ENCODE measurements around the gene MYOF. TPM values are rescaled to one million over a fixed set of nuclear protein-coding genes. Genes with fewer than 3 reads are reported as not detected.

Gene MYOF, protein sequence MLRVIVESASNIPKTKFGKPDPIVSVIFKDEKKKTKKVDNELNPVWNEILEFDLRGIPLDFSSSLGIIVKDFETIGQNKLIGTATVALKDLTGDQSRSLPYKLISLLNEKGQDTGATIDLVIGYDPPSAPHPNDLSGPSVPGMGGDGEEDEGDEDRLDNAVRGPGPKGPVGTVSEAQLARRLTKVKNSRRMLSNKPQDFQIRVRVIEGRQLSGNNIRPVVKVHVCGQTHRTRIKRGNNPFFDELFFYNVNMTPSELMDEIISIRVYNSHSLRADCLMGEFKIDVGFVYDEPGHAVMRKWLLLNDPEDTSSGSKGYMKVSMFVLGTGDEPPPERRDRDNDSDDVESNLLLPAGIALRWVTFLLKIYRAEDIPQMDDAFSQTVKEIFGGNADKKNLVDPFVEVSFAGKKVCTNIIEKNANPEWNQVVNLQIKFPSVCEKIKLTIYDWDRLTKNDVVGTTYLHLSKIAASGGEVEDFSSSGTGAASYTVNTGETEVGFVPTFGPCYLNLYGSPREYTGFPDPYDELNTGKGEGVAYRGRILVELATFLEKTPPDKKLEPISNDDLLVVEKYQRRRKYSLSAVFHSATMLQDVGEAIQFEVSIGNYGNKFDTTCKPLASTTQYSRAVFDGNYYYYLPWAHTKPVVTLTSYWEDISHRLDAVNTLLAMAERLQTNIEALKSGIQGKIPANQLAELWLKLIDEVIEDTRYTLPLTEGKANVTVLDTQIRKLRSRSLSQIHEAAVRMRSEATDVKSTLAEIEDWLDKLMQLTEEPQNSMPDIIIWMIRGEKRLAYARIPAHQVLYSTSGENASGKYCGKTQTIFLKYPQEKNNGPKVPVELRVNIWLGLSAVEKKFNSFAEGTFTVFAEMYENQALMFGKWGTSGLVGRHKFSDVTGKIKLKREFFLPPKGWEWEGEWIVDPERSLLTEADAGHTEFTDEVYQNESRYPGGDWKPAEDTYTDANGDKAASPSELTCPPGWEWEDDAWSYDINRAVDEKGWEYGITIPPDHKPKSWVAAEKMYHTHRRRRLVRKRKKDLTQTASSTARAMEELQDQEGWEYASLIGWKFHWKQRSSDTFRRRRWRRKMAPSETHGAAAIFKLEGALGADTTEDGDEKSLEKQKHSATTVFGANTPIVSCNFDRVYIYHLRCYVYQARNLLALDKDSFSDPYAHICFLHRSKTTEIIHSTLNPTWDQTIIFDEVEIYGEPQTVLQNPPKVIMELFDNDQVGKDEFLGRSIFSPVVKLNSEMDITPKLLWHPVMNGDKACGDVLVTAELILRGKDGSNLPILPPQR (N-terminal part only)
- total RNA-seq: 10 to 100 TPM; 39.2 to 43.4 TPM

- POLR2A ChIA-PET: interaction anchor here (1.1 to 3.5 kb wide), 5 partner anchors 11 to 106 kb away, joined by 6 to 17 read pairs (median 9); partner anchors contain the start of gene CEP55
These were observed at the start of gene MYOF for GRCh38 chr10:93482145-93482834. MYOF (minus strand) TSS chr10:93482334; CDS start chr10:93482194, 140 bp downstream.

GRCh38 chr10:93518531-93518930 lies 36.4 kb upstream of the MYOF start:
- POLR2A ChIA-PET: no interaction called here
- CTCF ChIA-PET: interaction anchor here (1.0 to 1.2 kb wide), 2 partner anchors 35 to 142 kb away, joined by 3 read pairs; no protein-coding TSS in a partner anchor

More at GRCh38 chr10:93482145-93482834, at the start of gene MYOF:
- CTCF ChIA-PET: interaction anchor here (0.9 to 4.9 kb wide), 12 partner anchors 9 to 124 kb away, joined by 3 to 91 read pairs (median 8); no protein-coding TSS in a partner anchor

DNA sequence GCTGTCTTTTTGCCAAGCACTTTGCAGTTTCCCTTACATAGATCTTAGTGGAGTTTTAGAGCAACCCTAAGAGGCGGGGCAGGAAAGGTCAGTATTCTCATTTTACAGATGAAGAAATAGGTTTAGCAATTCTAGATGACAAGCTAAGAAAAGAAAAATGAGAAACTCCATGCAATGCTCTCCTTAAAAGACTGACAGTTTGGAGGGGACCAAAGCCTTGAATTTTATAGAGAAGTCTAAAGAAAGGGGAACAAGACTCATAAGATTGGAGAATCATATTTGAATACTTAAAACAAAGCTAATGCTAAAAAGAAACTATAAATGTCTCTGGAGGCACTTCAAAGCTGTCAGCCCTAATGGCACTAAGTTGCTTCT lies 33.9 kb upstream of the MYOF start:
- CTCF ChIA-PET: no interaction called here
- POLR2A ChIA-PET: no interaction called here

- ChIA-PET POLR2A (no interaction called here), CTCF (no interaction called here)
These were observed 33.2 kb upstream of the MYOF start for GRCh38 chr10:93515071-93516005.

DNA sequence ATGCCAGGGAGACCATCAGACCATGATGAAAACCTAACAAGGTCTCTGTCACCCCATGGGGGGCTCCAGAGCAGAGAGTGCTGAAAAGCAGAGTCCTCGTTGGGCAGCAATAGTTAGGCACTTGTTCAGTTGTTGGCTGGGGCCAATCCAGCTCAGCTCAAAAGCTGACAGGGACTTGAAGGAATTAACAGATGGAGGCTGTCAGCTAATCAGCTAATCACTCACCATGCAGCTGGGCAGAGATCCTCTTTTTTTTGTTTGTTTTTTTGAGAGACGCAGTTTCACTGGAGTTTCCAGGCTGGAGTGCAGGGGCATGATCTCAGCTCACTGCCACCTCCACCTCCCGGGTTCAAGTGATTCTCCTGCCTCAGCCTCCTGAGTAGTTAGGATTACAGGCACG lies 32.4 kb upstream of the MYOF start:
- ChIA-PET POLR2A (no interaction called here), CTCF (no interaction called here)

GRCh38 chr10:93513091-93513490 lies 31.0 kb upstream of the MYOF start:
- POLR2A ChIA-PET: interaction anchor here (0.7 kb wide), 1 partner anchor 45 kb away, joined by 5 read pairs; no protein-coding TSS in a partner anchor
- CTCF ChIA-PET: no interaction called here

DNA sequence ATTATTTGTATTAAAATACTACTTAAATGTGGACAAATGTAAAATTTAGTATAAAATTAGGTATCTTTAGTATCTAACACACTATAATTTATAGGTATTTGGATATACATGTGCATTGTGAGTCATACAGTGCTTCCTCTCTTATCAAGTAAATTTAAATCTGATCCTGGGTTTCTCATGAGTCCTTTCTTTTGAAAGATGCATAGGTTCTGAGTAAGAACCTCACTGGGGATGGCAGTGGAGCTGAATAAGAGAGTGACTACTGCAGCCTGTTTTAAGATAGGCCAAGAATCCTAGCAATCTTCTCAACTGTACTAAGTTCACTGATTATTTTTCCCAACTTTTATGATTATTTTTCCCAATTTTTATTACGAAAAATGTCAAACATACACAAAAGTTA lies 30.4 kb upstream of the MYOF start:
- CTCF ChIA-PET: interaction anchor here (0.7 to 2.0 kb wide), 3 partner anchors 80 to 486 kb away, joined by 4 to 11 read pairs (median 5); no protein-coding TSS in a partner anchor
- POLR2A ChIA-PET: interaction anchor here (0.6 kb wide), 1 partner anchor 232 kb away, joined by 6 read pairs; no protein-coding TSS in a partner anchor

DNA sequence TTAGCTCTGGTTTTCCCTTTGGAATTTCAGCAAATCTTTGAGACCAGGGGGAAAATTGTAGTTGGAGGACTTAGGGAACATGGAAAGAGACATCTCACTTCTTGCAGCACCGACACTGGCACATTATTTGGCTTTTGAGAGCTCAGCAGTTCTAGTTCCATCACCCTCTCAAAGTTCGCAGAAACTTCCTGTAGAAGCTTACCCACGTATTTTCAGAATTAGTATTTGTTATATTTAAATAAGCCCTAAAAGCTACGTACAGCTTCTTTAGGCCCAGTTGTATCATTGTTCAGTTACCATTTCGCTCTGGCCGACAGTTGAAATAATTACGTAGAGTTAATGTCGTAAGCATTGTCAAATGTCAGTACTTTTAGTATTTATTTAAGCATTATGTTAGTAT lies 27.7 kb upstream of the MYOF start:
- POLR2A ChIA-PET: interaction anchor here (1.2 kb wide), 1 partner anchor 14 kb away, joined by 3 read pairs; no protein-coding TSS in a partner anchor
- CTCF ChIA-PET: interaction anchor here (0.9 to 1.7 kb wide), 3 partner anchors 14 to 134 kb away, joined by 3 to 6 read pairs (median 4); partner anchors contain the start of gene CEP55

DNA sequence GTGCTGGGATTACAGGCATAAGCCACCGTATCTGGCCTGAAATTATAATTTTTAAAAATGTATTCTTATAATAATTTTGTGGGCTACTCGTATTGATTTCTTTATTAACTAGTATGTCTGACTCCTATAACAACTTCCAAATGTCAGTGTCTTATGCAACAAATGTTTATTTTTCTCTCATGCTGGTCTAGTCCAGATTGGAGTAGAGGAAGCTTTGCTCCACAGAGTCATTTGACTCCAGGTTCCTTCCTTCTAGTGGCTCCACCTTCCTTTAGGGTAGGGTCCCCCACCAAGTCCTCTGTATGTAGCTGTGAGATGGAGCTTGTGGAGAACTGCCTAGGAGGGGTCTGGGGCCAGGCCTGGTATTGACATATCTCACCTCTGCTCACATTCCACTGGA lies 22.9 kb upstream of the MYOF start:
- POLR2A ChIA-PET: no interaction called here
- CTCF ChIA-PET: interaction anchor here (1.5 kb wide), 1 partner anchor 129 kb away, joined by 4 read pairs; no protein-coding TSS in a partner anchor

GRCh38 chr10:93503075-93503474 lies 20.9 kb upstream of the MYOF start:
- ChIA-PET CTCF (no interaction called here), POLR2A (no interaction called here)

DNA sequence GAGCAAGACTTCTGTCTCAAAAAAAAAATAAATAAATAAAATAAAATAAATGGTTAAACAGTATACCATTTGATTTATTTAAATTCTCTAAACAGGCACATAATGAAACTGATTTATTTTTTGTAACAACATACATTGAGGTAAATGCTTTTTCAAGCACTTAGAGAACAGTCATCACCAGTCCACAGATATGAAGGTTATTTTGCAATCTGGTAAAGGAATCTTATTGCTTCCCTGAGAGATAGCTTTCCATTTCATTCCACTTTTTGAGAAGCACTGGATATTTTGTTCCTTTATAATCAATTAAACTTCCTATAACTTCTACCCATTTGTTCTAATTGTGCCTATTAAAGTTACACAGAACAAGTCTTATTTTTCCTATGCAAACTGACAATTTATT lies 19.5 kb upstream of the MYOF start:
- POLR2A ChIA-PET: no interaction called here
- CTCF ChIA-PET: no interaction called here

- ChIA-PET CTCF (no interaction called here), POLR2A (no interaction called here)
These were observed 16.0 kb upstream of the MYOF start for GRCh38 chr10:93498166-93498565.

GRCh38 chr10:93496322-93497041 lies 14.3 kb upstream of the MYOF start, which contains the start of gene CEP55:
CEP55 (plus strand) TSS chr10:93496612; CDS start chr10:93500052, 3,440 bp downstream.
- ChIA-PET POLR2A (interaction anchor here (0.9 to 1.2 kb wide), 4 partner anchors 9 to 117 kb away, joined by 3 to 9 read pairs (median 4); partner anchors contain the start of gene MYOF), CTCF (interaction anchor here (0.7 to 2.4 kb wide), 6 partner anchors 13 to 396 kb away, joined by 3 to 10 read pairs (median 3); partner anchors contain the start of gene MYOF)

DNA sequence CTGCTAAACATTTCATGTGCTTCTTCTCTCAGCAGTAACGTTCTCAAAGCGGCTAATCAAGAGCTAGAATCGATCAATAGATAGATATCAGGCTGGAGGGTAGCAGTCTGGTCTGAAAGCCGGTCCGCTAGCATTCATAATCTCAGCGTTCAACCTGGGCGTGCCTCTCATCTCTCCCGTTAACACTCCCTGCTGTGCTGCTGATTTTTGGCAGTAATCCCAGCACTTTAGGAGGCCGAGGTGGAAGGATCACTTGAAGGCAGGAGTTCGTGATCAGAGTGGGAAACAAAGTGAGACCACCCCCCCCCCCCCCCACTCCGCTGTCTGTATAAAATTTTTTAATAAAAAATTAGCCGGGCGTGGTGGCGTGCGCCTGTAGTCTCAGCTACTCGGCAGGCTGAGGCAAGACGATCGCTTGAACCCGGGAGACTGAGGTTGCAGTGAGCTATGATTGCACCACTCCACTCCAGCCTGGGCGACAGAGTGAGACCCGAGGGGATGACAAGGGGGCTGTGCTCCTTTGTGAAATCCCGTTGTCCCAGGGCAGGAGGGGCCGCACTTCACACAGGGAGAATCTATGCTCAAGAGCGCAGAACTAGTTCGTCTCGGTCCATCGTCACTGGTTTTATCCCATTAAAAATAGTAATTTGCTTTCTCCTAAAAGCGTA lies 13.7 kb upstream of the MYOF start:
- CTCF ChIA-PET: interaction anchor here (0.6 to 2.4 kb wide), 7 partner anchors 13 to 693 kb away, joined by 3 to 10 read pairs (median 3); no protein-coding TSS in a partner anchor
- POLR2A ChIA-PET: interaction anchor here (0.7 to 1.2 kb wide), 5 partner anchors 8 to 120 kb away, joined by 3 to 9 read pairs (median 4); partner anchors contain the start of gene MYOF

- ChIA-PET POLR2A (no interaction called here), CTCF (interaction anchor here (1.1 kb wide), 1 partner anchor 17 kb away, joined by 3 read pairs; no protein-coding TSS in a partner anchor)
These were observed 12.4 kb upstream of the MYOF start for GRCh38 chr10:93494494-93494893.

GRCh38 chr10:93493162-93493561 lies 11.0 kb upstream of the MYOF start:
- ChIA-PET CTCF (interaction anchor here (0.6 kb wide), 1 partner anchor 124 kb away, joined by 4 read pairs; no protein-coding TSS in a partner anchor), POLR2A (no interaction called here)

All from activated CD8-positive, alpha-beta memory T cell treated with anti-CD3 and anti-CD28 coated beads for 36 hours (primary cell).